Transverse colon (tissue), 4 donors: ENCODE data around the gene COL3A1. TPM values are rescaled to one million over a fixed set of nuclear protein-coding genes. Genes with fewer than 3 reads are reported as not detected.
A peak's percentile ranks its signal among the peaks of the same experiment; 100 is the strongest.

ENCODE experiments used
- DNase-seq: peaks from one replicate; pipeline ENCODE4 v3.0.0-alpha.2; 2019
- H3K27ac ChIP-seq, 4 donors: fragments of 200-600 bp; sonication (generic); 2 replicates each; pipeline ENCODE4 v1.5.1; 2016 to 2018; ENCODE audit warnings: inconsistent platforms in 4 of 4
- H3K27me3 ChIP-seq: fragments of 200-600 bp; sonication (generic); 2 replicates; pipeline ENCODE4 v1.5.1; 2017; ENCODE audit warnings: inconsistent platforms
- H3K36me3 ChIP-seq, 4 donors: fragments of 200-600 bp; sonication (generic); 2 replicates each; pipeline ENCODE4 v1.5.1; 2017 to 2019; ENCODE audit warnings: inconsistent platforms in 4 of 4
- H3K4me1 ChIP-seq, 4 donors: fragments of 200-600 bp; sonication (generic); 2 replicates each; pipeline ENCODE4 v1.5.1; 2017 to 2020; ENCODE audit warnings: inconsistent platforms in 4 of 4
- H3K4me3 ChIP-seq, 4 donors: fragments of 200-600 bp; sonication (generic); 1 replicate in 1 of 4; 2 replicates in 3 of 4; pipeline versions ENCODE4 v1.5.1 to v1.6.1; 2017 to 2019; ENCODE audit warnings: inconsistent platforms in 4 of 4
- H3K9me3 ChIP-seq, 2 donors: fragments of 200-600 bp; sonication (generic); 2 replicates each; pipeline ENCODE4 v1.5.1; 2017 to 2019; ENCODE audit warnings: inconsistent platforms in 2 of 2
- CTCF ChIP-seq, 5 experiments: fragments of 200-600 bp in 3 of 5; fragments of 450-650 bp in 2 of 5; sonication (generic) in 3 of 5; IDR thresholded peaks; 1 replicate in 2 of 5; 2 replicates in 3 of 5; pipeline ENCODE4 v1.5.1; 2016 to 2017; ENCODE audit warnings: antibody characterized with exemption in 5 of 5, inconsistent platforms in 3 of 5, mild to moderate bottlenecking in 2 of 5, moderate library complexity in 1 of 5
- EP300 ChIP-seq: sonication (generic); formaldehyde crosslinking; IDR thresholded peaks from one replicate; pipeline ENCODE4 v1.6.1; 2017; ENCODE audit warnings: antibody characterized with exemption, low read depth
- POLR2A ChIP-seq: fragments of 450-650 bp; IDR thresholded peaks from one replicate; pipeline ENCODE4 v1.6.1; 2016; ENCODE audit warnings: antibody characterized with exemption, mild to moderate bottlenecking, moderate library complexity
- POLR2AphosphoS5 ChIP-seq, 3 donors: sonication (generic); formaldehyde crosslinking; IDR thresholded peaks; one replicate each; pipeline ENCODE4 v1.6.1; 2016; ENCODE audit warnings: antibody characterized with exemption in 3 of 3
- WGBS, 2 donors: methylation state at CpG; one replicate each; pipeline ENCODE4 v1.1.5; 2018; ENCODE audit warnings: low coverage in 1 of 2; 5-methylcytosine and 5-hydroxymethylcytosine counted together
- in situ Hi-C, 4 donors: fragments of 200-750 bp; cut with MboI; loops; one replicate each; pipeline versions ENCODE4 v1.15.0 to v1.15.1; 2017; ENCODE audit warnings: low sequenced_read_pairs in 3 of 4, low pct_ligation_motif_present in 1 of 4, low pct_unique_long_range_greater_than_20kb in 1 of 4
- intact Hi-C: fragments of 100-400 bp; cut with DNase I; formaldehyde crosslinking; loops from one replicate; pipeline ENCODE4 v1.15.1; 2023; ENCODE audit warnings: low total_unique reads
- total RNA-seq, 4 donors: library from RNA; depleted of rRNA; stranded (reverse); fragments of >200 nt; gene quantifications; one replicate each; pipeline ENCODE4 v1.1.0, GENCODE V29; 2016

COL3A1 gene
- total RNA-seq, 4 donors from 2014 or later, result 103 to 424 (median 114) TPM

- H3K27me3 ChIP-seq, result no peaks in the 10 kb centered on the region
- H3K4me1 ChIP-seq, result no peaks in the 10 kb centered on the region
- TF ChIP-seq POLR2A (no peak), CTCF (IDR thresholded peaks at IDR 0.05) (no peak), EP300 (no peak), POLR2AphosphoS5 (IDR thresholded peaks at IDR 0.05) (peak in 1 of 3 donors; percentile 21)
- 55 to 65% methylated on average over 7 of the region's 7 CpGs for WGBS, 2 donors
- DNase-seq, result no peak
- no peaks in the 10 kb centered on the region for H3K36me3 ChIP-seq
- peak overlapping the region; percentile 24 to 57 (median 46) for H3K27ac ChIP-seq
- in situ Hi-C loops, result no loop called here
- H3K4me3 ChIP-seq, result no peak overlapping the region
- intact Hi-C loops, result no loop called here
- no peaks in the 10 kb centered on the region for H3K9me3 ChIP-seq
Observed at GRCh38 chr2:189022053-189022481, 47.9 kb downstream of the COL3A1 start.

GRCh38 chr2:189022492-189022891 is 48.3 kb downstream of the COL3A1 start:
- no peak for DNase-seq
- Histone ChIP-seq H3K4me3 (no peak overlapping the region), H3K9me3 (no peaks in the 10 kb centered on the region), H3K27ac (peak overlapping the region; percentile 24 to 47 (median 40)), H3K4me1 (no peaks in the 10 kb centered on the region), H3K27me3 (no peaks in the 10 kb centered on the region), H3K36me3 (no peaks in the 10 kb centered on the region)
- TF ChIP-seq POLR2A, result no peak
- in situ Hi-C loops, result no loop called here
- intact Hi-C loops, result no loop called here
- WGBS, 2 donors, result 58 to 61% methylated on average over 3 of the region's 3 CpGs

- no peaks in the 10 kb centered on the region for H3K4me1 ChIP-seq
- in situ Hi-C loops, result no loop called here
- DNase-seq, result no peak
- H3K4me3 ChIP-seq, result no peak overlapping the region
- TF ChIP-seq CTCF (IDR thresholded peaks at IDR 0.05), result peak in 2 of 5 experiments; percentile 7 to 10
- no peak for TF ChIP-seq POLR2AphosphoS5 (IDR thresholded peaks at IDR 0.05)
- no peak for TF ChIP-seq POLR2A
- no peak for TF ChIP-seq EP300
- H3K27ac ChIP-seq, result peak overlapping the region in 1 of 4 donors; percentile 14
- 37 to 53% methylated on average over 3 of the region's 3 CpGs for WGBS, 2 donors
- no peaks in the 10 kb centered on the region for H3K27me3 ChIP-seq
- no peaks in the 10 kb centered on the region for H3K9me3 ChIP-seq
- no peaks in the 10 kb centered on the region for H3K36me3 ChIP-seq
- intact Hi-C loops, result no loop called here
Observed at GRCh38 chr2:189024901-189025618, 50.9 kb downstream of the COL3A1 start.

GRCh38 chr2:189037518-189037917 is 63.3 kb downstream of the COL3A1 start:
- Histone ChIP-seq H3K27me3 (no peaks in the 10 kb centered on the region), H3K27ac (no peak overlapping the region), H3K9me3 (no peaks in the 10 kb centered on the region), H3K36me3 (peaks cover 0 to 21% (median 2%) of the 10 kb centered on the region in 4 donors), H3K4me1 (no peaks in the 10 kb centered on the region), H3K4me3 (no peak overlapping the region)
- intact Hi-C loops (no loop called here), in situ Hi-C loops (no loop called here)
- DNase-seq, result no peak
- no peak for TF ChIP-seq CTCF (IDR thresholded peaks at IDR 0.05)
- TF ChIP-seq POLR2A, result no peak
- TF ChIP-seq EP300, result no peak
- TF ChIP-seq POLR2AphosphoS5 (IDR thresholded peaks at IDR 0.05), result no peak
- WGBS, 2 donors, result 67 to 76% methylated on average over 1 of the region's 1 CpG

- Histone ChIP-seq H3K9me3 (no peaks in the 10 kb centered on the region), H3K4me3 (no peak overlapping the region)
- 88 to 89% methylated on average over 3 of the region's 3 CpGs for WGBS, 2 donors
Observed at GRCh38 chr2:189045836-189046235, 71.7 kb downstream of the COL3A1 start.

More at GRCh38 chr2:189045836-189046235, 71.7 kb downstream of the COL3A1 start:
- Histone ChIP-seq H3K36me3 (peaks cover 0 to 4% (median 0%) of the 10 kb centered on the region in 4 donors), H3K27ac (no peak overlapping the region), H3K27me3 (no peaks in the 10 kb centered on the region), H3K4me1 (no peaks in the 10 kb centered on the region)
- TF ChIP-seq CTCF (IDR thresholded peaks at IDR 0.05), result no peak
- no peak for TF ChIP-seq EP300
- no peak for TF ChIP-seq POLR2AphosphoS5 (IDR thresholded peaks at IDR 0.05)
- TF ChIP-seq POLR2A, result no peak
- DNase-seq, result no peak
- in situ Hi-C loops (no loop called here), intact Hi-C loops (no loop called here)
